ENCODE measurements around the gene CYP19A1.

DNA sequence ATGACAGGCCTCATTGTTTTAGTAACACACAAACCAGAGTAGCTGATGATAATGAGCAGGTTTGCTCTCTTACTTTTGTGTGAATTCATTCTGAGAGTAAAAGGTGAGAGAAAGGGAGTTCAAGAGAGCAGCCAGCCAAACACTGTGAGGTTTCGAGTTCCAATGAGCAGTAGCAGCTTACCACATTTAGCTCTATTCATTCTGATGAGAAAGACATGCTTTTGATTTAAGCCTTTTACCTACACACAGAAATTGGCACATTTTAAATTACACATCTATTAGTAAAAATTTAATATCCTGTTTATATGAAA lies 31.0 kb upstream of the CYP19A1 start:
- TF ChIP-seq EZH2 (IDR thresholded peaks at IDR 0.05; ENCODE audit: insufficient read depth, poor library complexity, severe bottlenecking) (no peak), EZH2phosphoT487 (IDR thresholded peaks at IDR 0.05; ENCODE audit: insufficient read depth, low read depth) (no peak)

Measured in GM23248 (cell line).